Measurements from ENCODE around the gene ELL2.

The ELL2 gene

DNA sequence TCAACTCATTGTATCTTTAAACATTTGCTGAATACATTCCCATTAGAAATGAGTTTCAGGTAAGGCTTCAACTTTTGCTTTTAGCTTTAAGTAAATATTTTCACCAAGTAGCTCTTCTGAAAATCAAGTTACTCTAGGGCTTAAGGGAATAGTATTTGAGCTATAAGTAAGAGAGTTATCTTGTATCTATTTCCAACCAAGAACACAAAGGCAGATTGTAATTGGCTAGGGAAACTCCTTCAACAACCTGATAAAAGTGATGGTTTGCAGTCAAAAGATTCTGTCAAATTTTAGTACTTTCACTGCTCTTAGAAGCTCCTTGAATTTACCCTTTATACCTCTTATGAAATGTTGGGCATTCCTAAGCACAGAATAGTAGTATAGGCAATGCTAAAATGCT is 13.0 kb downstream of the ELL2 start:
- Histone ChIP-seq H3K9me3 (no peaks in the 10 kb centered on the region), H3K4me1 (peaks cover 0 to 91% (median 29%) of the 10 kb centered on the region in 4 donors), H3K4me3 (no peak overlapping the region), H3K36me3 (peaks cover 0 to 6% (median 0%) of the 10 kb centered on the region in 3 donors), H3K27me3 (no peaks in the 10 kb centered on the region), H3K27ac (no peak overlapping the region)
- DNase-seq: no peak
- TF ChIP-seq, protein P1, sequence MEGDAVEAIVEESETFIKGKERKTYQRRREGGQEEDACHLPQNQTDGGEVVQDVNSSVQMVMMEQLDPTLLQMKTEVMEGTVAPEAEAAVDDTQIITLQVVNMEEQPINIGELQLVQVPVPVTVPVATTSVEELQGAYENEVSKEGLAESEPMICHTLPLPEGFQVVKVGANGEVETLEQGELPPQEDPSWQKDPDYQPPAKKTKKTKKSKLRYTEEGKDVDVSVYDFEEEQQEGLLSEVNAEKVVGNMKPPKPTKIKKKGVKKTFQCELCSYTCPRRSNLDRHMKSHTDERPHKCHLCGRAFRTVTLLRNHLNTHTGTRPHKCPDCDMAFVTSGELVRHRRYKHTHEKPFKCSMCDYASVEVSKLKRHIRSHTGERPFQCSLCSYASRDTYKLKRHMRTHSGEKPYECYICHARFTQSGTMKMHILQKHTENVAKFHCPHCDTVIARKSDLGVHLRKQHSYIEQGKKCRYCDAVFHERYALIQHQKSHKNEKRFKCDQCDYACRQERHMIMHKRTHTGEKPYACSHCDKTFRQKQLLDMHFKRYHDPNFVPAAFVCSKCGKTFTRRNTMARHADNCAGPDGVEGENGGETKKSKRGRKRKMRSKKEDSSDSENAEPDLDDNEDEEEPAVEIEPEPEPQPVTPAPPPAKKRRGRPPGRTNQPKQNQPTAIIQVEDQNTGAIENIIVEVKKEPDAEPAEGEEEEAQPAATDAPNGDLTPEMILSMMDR (IDR thresholded peaks at IDR 0.05): no peak
- intact Hi-C loops (cut with DNase I; ENCODE audit: low total_unique reads): no loop called here

DNA sequence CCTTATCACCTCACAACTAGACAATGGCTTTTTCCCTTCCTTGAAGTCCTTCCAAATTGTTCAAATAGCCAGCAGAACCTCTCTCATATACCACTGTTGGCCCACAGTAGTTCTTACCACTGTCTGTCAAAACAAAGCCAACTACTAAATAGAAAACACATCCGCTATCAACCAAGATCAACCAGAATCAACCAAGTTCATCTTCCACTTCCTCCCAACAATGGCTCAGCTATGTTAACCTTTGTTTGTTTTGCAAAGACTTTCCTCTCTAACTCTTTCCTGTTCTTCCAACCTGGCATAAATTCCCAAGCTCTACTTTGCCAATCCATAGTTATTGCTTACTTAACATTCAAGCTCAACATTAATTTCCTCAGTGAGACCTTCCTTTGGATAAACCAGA is 15.2 kb downstream of the ELL2 start:
- Histone ChIP-seq H3K9me3 (no peaks in the 10 kb centered on the region), H3K4me1 (peaks cover 0 to 95% (median 32%) of the 10 kb centered on the region in 4 donors), H3K36me3 (no peaks in the 10 kb centered on the region), H3K4me3 (no peak overlapping the region), H3K27ac (no peak overlapping the region), H3K27me3 (no peaks in the 10 kb centered on the region)
- intact Hi-C loops (cut with DNase I; ENCODE audit: low total_unique reads): no loop called here
- TF ChIP-seq, protein P1 (IDR thresholded peaks at IDR 0.05): no peak
- no peak for DNase-seq

DNA sequence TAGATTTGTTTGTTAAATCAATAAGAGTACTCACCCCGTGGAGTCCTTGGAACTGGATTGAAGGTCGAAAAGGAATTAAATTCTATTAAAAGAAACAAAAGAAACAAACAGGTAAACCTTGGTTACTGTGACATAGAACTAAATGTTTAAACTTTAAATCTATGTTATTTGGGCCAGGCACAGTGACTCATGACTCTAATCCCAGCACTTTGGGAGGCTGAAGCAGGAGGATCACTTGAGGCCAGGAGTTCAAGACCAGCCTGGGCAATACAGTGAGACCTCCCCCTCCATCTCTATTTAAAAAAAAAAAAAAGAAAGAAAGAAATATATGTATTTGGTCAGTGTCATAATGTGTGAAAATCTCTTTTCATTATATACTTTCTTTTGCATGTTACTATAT is 18.7 kb downstream of the ELL2 start:
- Histone ChIP-seq H3K36me3 (peaks cover 0 to 8% (median 0%) of the 10 kb centered on the region in 3 donors), H3K9me3 (no peaks in the 10 kb centered on the region), H3K27ac (no peak overlapping the region), H3K27me3 (no peaks in the 10 kb centered on the region), H3K4me1 (peaks cover 0 to 99% (median 48%) of the 10 kb centered on the region in 4 donors), H3K4me3 (no peak overlapping the region)
- TF ChIP-seq, protein P1 (IDR thresholded peaks at IDR 0.05): no peak
- intact Hi-C loops (cut with DNase I; ENCODE audit: low total_unique reads): no loop called here
- DNase-seq: no peak

DNA sequence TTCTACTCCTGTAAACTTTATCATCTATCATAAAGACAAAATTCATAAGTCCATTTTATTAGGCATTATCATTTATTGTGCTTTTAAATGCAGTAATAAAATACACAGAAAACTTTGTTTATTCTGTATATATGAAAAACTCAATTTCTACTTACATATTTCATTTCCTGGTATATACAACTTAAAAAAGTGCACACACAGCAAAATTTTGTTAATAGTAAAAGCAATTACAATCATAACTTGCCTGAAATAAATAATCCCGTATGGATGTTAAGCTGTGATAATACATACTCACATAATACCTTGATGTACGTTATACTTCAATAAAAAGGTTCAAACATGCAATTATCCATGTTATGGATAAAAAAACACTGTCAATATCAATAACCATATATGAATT is 19.2 kb downstream of the ELL2 start:
- peaks cover 0 to 99% (median 48%) of the 10 kb centered on the region in 4 donors for H3K4me1 ChIP-seq
- no peak for DNase-seq
- TF ChIP-seq, protein P1 (IDR thresholded peaks at IDR 0.05): no peak
- no peaks in the 10 kb centered on the region for H3K27me3 ChIP-seq
- no peaks in the 10 kb centered on the region for H3K9me3 ChIP-seq
- intact Hi-C loops (cut with DNase I; ENCODE audit: low total_unique reads): no loop called here
- H3K36me3 ChIP-seq: peaks cover 0 to 8% (median 0%) of the 10 kb centered on the region in 3 donors
- H3K4me3 ChIP-seq: no peak overlapping the region
- H3K27ac ChIP-seq: no peak overlapping the region

DNA sequence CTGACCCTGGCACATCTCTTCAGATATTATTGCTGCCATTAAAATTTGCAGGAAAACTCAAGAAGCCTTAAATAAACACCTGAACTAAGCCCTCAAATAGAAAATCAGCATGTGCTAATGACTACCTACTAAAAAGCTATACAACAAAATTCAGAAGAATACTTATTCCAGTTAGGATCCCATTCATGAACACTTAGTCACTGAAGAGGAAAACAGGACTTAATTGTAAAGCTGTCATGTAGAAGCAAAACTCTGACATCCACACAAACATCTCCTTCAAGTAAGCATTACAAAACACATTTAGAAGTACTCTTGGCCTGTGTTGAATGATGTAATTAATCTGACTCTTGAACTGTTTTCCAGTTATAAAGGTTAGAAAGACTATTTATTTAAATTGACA is 19.9 kb downstream of the ELL2 start:
- no peaks in the 10 kb centered on the region for H3K9me3 ChIP-seq
- no peak overlapping the region for H3K4me3 ChIP-seq
- H3K36me3 ChIP-seq: peaks cover 0 to 11% (median 0%) of the 10 kb centered on the region in 3 donors
- no peaks in the 10 kb centered on the region for H3K27me3 ChIP-seq
- DNase-seq: no peak
- H3K4me1 ChIP-seq: peaks cover 0 to 99% (median 52%) of the 10 kb centered on the region in 4 donors
- TF ChIP-seq, protein P1 (IDR thresholded peaks at IDR 0.05): no peak
- intact Hi-C loops (cut with DNase I; ENCODE audit: low total_unique reads): no loop called here
- no peak overlapping the region for H3K27ac ChIP-seq

Measured in tibial artery (tissue), 4 donors.